Spinal cord (tissue), 10 donors: ENCODE measurements around the gene ARRDC2. TPM values are rescaled to one million over a fixed set of nuclear protein-coding genes. Genes with fewer than 3 reads are reported as not detected.

ENCODE experiments used
- DNase-seq, 6 donors: peaks; one replicate each; pipeline versions ENCODE4 v3.0.0 to v3.0.0-alpha.2; 2013 to 2015; ENCODE audit warnings: low spot score in 6 of 6, low read depth in 4 of 6
- H3K27ac ChIP-seq: one replicate; pipeline ENCODE4 v1.5.1; 2013; ENCODE audit warnings: low read depth, low read length, control low read depth
- H3K27me3 ChIP-seq: one replicate; pipeline ENCODE4 v1.6.1; 2013; ENCODE audit warnings: low read length; ENCODE audit not compliant: control insufficient read depth, insufficient read depth
- H3K36me3 ChIP-seq: one replicate; pipeline ENCODE4 v1.6.1; 2013; ENCODE audit warnings: low read length; ENCODE audit not compliant: control insufficient read depth, insufficient read depth
- H3K4me1 ChIP-seq: one replicate; pipeline ENCODE4 v1.6.1; 2013; ENCODE audit warnings: low read length; ENCODE audit not compliant: control insufficient read depth, insufficient read depth
- H3K4me3 ChIP-seq: one replicate; pipeline ENCODE4 v1.5.1; 2013; ENCODE audit warnings: low read depth, low read length, control low read depth
- H3K9me3 ChIP-seq: one replicate; pipeline ENCODE4 v1.6.1; 2013; ENCODE audit warnings: low read length; ENCODE audit not compliant: control insufficient read depth, insufficient read depth
- WGBS: methylation state at CpG from one replicate; pipeline ENCODE4 v1.1.5; 2013; ENCODE audit warnings: missing lambda C conversion rate; ENCODE audit not compliant: insufficient coverage; 5-methylcytosine and 5-hydroxymethylcytosine counted together
- polyA plus RNA-seq, 2 donors: library from polyadenylated mRNA; unstranded; fragments of 120-200 nt; gene quantifications; one replicate each; pipeline ENCODE4 v1.2.1, GENCODE V29; 2013; ENCODE audit not compliant: insufficient read length in 2 of 2
- total RNA-seq, 2 donors: library from RNA; depleted of rRNA in 1 of 2; stranded (reverse); fragments of 120-200 nt in 1 of 2; fragments of >200 nt in 1 of 2; gene quantifications; one replicate each; pipeline versions ENCODE4 v1.2.3 to v1.2.4, GENCODE V29; 2013 to 2014
- donor health status: healthy.

Gene ARRDC2
- total and polyA plus RNA-seq, 4 donors: 4.9 to 8.0 (median 5.9) TPM

DNA sequence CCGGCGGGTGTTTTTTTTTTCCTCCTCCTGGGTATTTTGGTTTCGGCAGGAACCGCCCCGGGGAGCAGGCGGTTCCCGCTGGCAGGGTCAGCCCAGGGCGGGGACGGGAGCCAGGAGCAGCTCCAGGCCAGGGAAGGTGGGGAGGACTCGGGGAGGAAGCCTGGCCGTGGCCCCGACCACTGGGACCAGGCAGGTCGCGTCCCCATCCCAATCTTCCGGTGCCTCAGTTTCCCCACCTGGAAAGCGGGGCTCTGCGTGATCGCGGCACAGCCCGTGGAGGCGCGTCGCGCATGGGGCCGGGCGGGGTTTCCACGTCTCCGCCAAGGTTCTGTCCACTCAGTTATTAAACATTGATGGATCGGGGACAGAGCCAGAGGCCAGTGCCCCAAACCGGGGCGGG is 43.9 kb downstream of the ARRDC2 start:
- Histone ChIP-seq H3K27ac (no peak overlapping the region), H3K27me3 (peaks cover 25% of the 10 kb centered on the region), H3K9me3 (no peaks in the 10 kb centered on the region), H3K4me3 (no peak overlapping the region), H3K36me3 (no peaks in the 10 kb centered on the region), H3K4me1 (no peaks in the 10 kb centered on the region)
- DNase-seq: no peak
- WGBS: 12% methylated on average over 18 of the region's 31 CpGs

- Histone ChIP-seq H3K4me3 (no peak overlapping the region), H3K36me3 (no peaks in the 10 kb centered on the region), H3K4me1 (peaks cover 10% of the 10 kb centered on the region), H3K27me3 (peaks cover 25% of the 10 kb centered on the region), H3K9me3 (no peaks in the 10 kb centered on the region), H3K27ac (no peak overlapping the region)
- no peak for DNase-seq
- WGBS: 75% methylated on average over 1 of the region's 9 CpGs
Observed at GRCh38 chr19:18053576-18054219, 45.7 kb downstream of the ARRDC2 start.

GRCh38 chr19:18055967-18056366 is 48.0 kb downstream of the ARRDC2 start:
- H3K36me3 ChIP-seq: no peaks in the 10 kb centered on the region
- H3K27ac ChIP-seq: no peak overlapping the region
- H3K9me3 ChIP-seq: no peaks in the 10 kb centered on the region
- no peak overlapping the region for H3K4me3 ChIP-seq
- WGBS: 70% methylated on average over 3 of the region's 5 CpGs
- peaks cover 16% of the 10 kb centered on the region for H3K27me3 ChIP-seq
- peaks cover 12% of the 10 kb centered on the region for H3K4me1 ChIP-seq
- DNase-seq: no peak

DNA sequence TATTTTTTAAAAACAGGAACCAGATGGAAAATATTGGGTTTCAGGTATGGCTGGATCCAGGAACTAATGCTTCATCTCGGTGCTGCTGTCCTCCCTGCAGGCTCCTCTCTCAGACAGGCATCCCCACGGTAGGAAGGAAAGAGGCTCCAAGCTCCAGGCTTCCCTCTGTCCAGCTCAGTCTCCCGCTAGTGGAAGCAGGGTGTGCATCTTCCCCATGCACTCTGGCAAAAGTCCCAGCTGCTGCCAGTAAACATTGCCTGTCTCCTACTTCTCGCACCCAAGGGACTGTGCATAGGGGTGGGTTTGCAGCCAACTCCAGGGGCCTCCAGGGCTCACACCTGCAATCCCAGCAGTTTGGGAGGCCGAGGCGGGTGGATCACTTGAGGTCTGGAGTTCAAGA is 49.6 kb downstream of the ARRDC2 start:
- H3K27ac ChIP-seq: no peak overlapping the region
- H3K4me3 ChIP-seq: no peak overlapping the region
- DNase-seq: no peak
- no peaks in the 10 kb centered on the region for H3K9me3 ChIP-seq
- peaks cover 17% of the 10 kb centered on the region for H3K4me1 ChIP-seq
- WGBS: 92% methylated on average over 2 of the region's 6 CpGs
- H3K36me3 ChIP-seq: no peaks in the 10 kb centered on the region
- peaks cover 6% of the 10 kb centered on the region for H3K27me3 ChIP-seq

- Histone ChIP-seq H3K9me3 (no peaks in the 10 kb centered on the region), H3K4me3 (peak overlapping the region; percentile 27), H3K4me1 (peaks cover 17% of the 10 kb centered on the region), H3K36me3 (no peaks in the 10 kb centered on the region), H3K27ac (peak overlapping the region; percentile 45), H3K27me3 (peaks cover 6% of the 10 kb centered on the region)
- WGBS: under 1% methylated on average over 27 of the region's 34 CpGs
- DNase-seq: peak in 4 of 6 donors; percentile 53 to 90 (median 73)
Observed at GRCh38 chr19:18058208-18059009, 50.4 kb downstream of the ARRDC2 start.

GRCh38 chr19:18059297-18059696 is 51.3 kb downstream of the ARRDC2 start:
- no peak overlapping the region for H3K27ac ChIP-seq
- 31% methylated on average over 3 of the region's 8 CpGs for WGBS
- DNase-seq: no peak
- H3K4me3 ChIP-seq: no peak overlapping the region
- peaks cover 6% of the 10 kb centered on the region for H3K27me3 ChIP-seq
- peaks cover 17% of the 10 kb centered on the region for H3K4me1 ChIP-seq
- H3K36me3 ChIP-seq: no peaks in the 10 kb centered on the region
- no peaks in the 10 kb centered on the region for H3K9me3 ChIP-seq

GRCh38 chr19:18059902-18060301 is 51.9 kb downstream of the ARRDC2 start:
- no peaks in the 10 kb centered on the region for H3K36me3 ChIP-seq
- 68% methylated on average over 5 of the region's 5 CpGs for WGBS
- H3K4me1 ChIP-seq: peaks cover 17% of the 10 kb centered on the region
- H3K9me3 ChIP-seq: no peaks in the 10 kb centered on the region
- no peak overlapping the region for H3K4me3 ChIP-seq
- H3K27ac ChIP-seq: no peak overlapping the region
- H3K27me3 ChIP-seq: peaks cover 6% of the 10 kb centered on the region
- no peak for DNase-seq

DNA sequence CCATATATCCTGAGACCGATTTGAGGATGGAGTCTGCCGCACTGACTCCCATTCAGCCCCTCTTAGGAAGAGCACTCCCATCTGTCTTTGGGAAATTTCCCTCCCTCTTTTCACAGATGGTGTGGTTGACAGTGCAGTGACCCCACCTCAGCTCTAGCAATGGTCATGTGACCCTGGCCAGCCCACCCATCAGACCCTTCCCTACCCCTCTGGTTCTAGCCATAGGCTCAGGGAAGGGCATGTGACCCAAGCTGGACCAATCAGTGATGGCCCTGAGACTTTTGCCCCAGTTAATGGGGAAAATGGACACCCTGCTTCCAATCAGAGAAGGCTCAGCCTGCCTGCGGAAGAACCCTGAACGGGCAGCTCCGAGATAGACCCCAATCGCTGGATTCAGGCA is 52.5 kb downstream of the ARRDC2 start:
- no peaks in the 10 kb centered on the region for H3K36me3 ChIP-seq
- no peaks in the 10 kb centered on the region for H3K9me3 ChIP-seq
- no peak overlapping the region for H3K4me3 ChIP-seq
- peaks cover 3% of the 10 kb centered on the region for H3K27me3 ChIP-seq
- DNase-seq: no peak
- peaks cover 17% of the 10 kb centered on the region for H3K4me1 ChIP-seq
- 90% methylated on average over 5 of the region's 6 CpGs for WGBS
- no peak overlapping the region for H3K27ac ChIP-seq

DNA sequence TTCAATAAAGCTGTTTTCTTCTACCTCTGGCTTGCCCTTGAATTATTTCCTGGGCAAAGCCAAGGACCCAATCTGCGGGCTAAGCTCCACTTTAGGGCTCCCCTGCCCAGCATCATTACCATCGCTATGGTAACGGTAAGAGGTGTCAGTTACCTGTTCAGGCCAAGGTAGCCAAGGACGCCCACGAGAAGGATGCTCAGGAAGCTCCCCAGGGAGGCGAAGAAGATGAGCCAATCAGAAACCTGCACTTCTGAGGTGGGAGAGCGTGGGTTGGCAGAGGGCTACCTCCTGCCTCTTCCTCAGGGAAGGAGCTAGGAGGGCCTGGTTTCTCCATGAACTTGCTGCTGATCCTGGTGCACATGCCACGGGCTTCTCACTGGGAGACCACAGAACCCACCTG is 54.1 kb downstream of the ARRDC2 start:
- H3K27me3 ChIP-seq: no peaks in the 10 kb centered on the region
- peak in 2 of 6 donors; percentile 17 to 85 for DNase-seq
- WGBS: 43% methylated on average over 8 of the region's 8 CpGs

DNA sequence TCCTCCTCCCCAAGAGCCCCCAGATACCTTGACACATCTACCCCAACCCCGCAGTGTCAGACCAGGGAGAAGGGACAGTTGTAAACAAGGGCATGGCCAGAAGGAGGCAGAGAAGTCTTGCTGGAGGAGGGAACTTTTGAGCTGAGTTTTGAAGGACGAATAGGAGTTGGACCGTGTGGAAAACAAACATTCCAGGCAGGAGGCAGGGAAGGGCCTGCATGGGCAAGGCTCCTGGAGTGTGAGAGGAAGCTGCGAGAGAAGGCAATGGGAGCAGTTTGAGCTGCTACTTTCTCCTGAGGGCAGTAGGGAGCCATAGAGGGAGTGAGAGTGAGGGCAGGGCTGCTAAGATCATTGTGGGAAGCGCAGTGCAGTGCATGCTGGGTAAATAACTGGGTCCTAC is 55.5 kb downstream of the ARRDC2 start:
- Histone ChIP-seq H3K4me1 (peaks cover 9% of the 10 kb centered on the region), H3K9me3 (no peaks in the 10 kb centered on the region), H3K36me3 (no peaks in the 10 kb centered on the region), H3K27me3 (no peaks in the 10 kb centered on the region), H3K27ac (no peak overlapping the region), H3K4me3 (no peak overlapping the region)
- 74% methylated on average over 3 of the region's 5 CpGs for WGBS
- DNase-seq: no peak

More for the DNA sequence above, 54.1 kb downstream of the ARRDC2 start:
- Histone ChIP-seq H3K27ac (no peak overlapping the region), H3K9me3 (no peaks in the 10 kb centered on the region), H3K4me1 (peaks cover 17% of the 10 kb centered on the region), H3K36me3 (no peaks in the 10 kb centered on the region), H3K4me3 (no peak overlapping the region)
